Large intestine (tissue), 3 donors: Measurements from ENCODE around the gene ODF2L. TPM values are rescaled to one million over a fixed set of nuclear protein-coding genes. Genes with fewer than 3 reads are reported as not detected.

Source experiments
- DNase-seq, 2 donors: peaks; one replicate each; pipeline versions ENCODE4 v3.0.0 to v3.0.0-alpha.2; 2013
- H3K27ac ChIP-seq: one replicate; pipeline ENCODE4 v1.5.1; 2013; ENCODE audit warnings: low read length
- H3K27me3 ChIP-seq: 2 replicates; pipeline ENCODE4 v1.6.1; 2013; ENCODE audit warnings: low read length; ENCODE audit not compliant: control insufficient read depth, insufficient read depth
- H3K36me3 ChIP-seq: 2 replicates; pipeline ENCODE4 v1.6.1; 2013; ENCODE audit warnings: low read length; ENCODE audit not compliant: control insufficient read depth, insufficient read depth
- H3K4me1 ChIP-seq: one replicate; pipeline ENCODE4 v1.6.1; 2013; ENCODE audit warnings: low read length; ENCODE audit not compliant: control insufficient read depth, insufficient read depth
- H3K4me3 ChIP-seq: one replicate; pipeline ENCODE4 v1.5.1; 2013; ENCODE audit warnings: low read length
- H3K9me3 ChIP-seq: one replicate; pipeline ENCODE4 v1.6.1; 2013; ENCODE audit warnings: mild to moderate bottlenecking, low read depth, low read length, moderate library complexity; ENCODE audit not compliant: control insufficient read depth
- WGBS: methylation state at CpG from one replicate; pipeline ENCODE4 v1.1.5; 2013; ENCODE audit warnings: low lambda C conversion rate; ENCODE audit not compliant: insufficient coverage; 5-methylcytosine and 5-hydroxymethylcytosine counted together
- polyA plus RNA-seq: library from polyadenylated mRNA; unstranded; fragments of 120-200 nt; gene quantifications from one replicate; pipeline ENCODE4 v1.2.1, GENCODE V29; 2013

The ODF2L gene
- polyA plus RNA-seq, 1 donor, result 43.4 TPM

DNA sequence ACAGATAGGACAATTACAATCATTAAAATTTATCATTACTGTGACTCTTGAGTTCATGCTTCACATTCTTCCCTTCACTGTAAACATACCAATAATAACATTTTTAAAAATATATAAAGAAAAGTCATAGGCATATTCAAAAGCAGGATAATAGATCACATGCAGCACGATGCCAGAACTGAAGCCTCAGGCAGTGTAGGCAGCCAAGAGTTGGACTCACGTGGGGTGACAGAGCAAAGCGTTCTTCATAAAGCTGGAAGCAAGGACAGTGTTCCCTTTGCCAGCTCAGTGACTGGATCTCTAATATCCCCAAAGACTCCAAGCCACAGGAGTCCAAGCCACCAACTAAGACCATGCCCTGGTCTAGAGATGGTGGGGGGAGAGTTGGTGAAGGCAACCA lies 77.7 kb downstream of the ODF2L start:
- Histone ChIP-seq H3K27ac (no peak overlapping the region), H3K4me3 (no peak overlapping the region), H3K27me3 (no peaks in the 10 kb centered on the region), H3K9me3 (no peaks in the 10 kb centered on the region), H3K4me1 (no peaks in the 10 kb centered on the region), H3K36me3 (no peaks in the 10 kb centered on the region)
- DNase-seq, result no peak
- WGBS, result no CpG with 5 or more reads among the region's 3 CpGs

DNA sequence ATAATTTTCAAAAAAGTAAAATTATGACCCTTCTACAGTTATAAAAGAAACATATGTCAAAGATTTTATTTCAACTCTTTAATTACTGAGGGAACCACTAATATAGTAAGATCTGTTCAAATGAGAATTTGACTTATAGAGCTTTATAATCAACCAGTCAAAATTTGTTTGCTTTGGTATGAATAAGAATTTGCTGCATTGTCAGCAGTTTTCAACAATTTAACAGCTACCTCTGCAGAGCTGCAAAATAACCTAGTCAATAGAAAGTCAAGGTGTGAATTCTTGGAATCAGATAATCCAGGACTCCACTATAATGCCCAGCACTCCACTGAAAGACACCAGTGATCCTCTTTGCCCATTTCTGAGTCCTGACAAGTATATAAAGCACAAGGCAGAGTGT lies 78.2 kb downstream of the ODF2L start:
- Histone ChIP-seq H3K4me3 (no peak overlapping the region), H3K36me3 (no peaks in the 10 kb centered on the region), H3K9me3 (no peaks in the 10 kb centered on the region), H3K4me1 (no peaks in the 10 kb centered on the region), H3K27ac (no peak overlapping the region), H3K27me3 (no peaks in the 10 kb centered on the region)
- DNase-seq, result no peak

DNA sequence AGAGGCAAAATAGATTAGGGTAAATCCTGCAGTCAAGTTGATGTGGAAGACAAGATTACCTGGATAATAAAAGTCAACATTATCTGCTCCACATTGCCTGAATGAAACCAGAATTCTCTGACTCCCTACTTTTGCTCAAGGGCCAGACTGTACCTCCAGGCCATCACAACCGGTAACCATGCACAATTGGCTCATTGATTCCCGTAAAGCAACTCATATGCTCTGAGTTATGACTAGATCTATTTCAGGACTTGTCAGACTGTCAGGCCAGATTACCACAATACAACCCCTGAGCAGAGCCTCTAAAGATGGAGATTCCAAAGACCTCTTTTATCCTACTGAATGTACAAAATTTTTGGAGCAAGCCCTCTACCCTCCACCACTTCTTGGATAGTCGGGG lies 90.4 kb downstream of the ODF2L start:
- WGBS, result no CpG with 5 or more reads among the region's 3 CpGs
- H3K4me3 ChIP-seq, result no peak overlapping the region
- no peaks in the 10 kb centered on the region for H3K27me3 ChIP-seq
- H3K9me3 ChIP-seq, result no peaks in the 10 kb centered on the region
- DNase-seq, result no peak
- no peaks in the 10 kb centered on the region for H3K4me1 ChIP-seq
- no peak overlapping the region for H3K27ac ChIP-seq
- no peaks in the 10 kb centered on the region for H3K36me3 ChIP-seq

- no peak for DNase-seq
- Histone ChIP-seq H3K9me3 (no peaks in the 10 kb centered on the region), H3K27ac (no peak overlapping the region), H3K27me3 (no peaks in the 10 kb centered on the region), H3K36me3 (no peaks in the 10 kb centered on the region), H3K4me1 (no peaks in the 10 kb centered on the region), H3K4me3 (no peak overlapping the region)
- WGBS, result no CpG with 5 or more reads among the region's 1 CpG
These were observed 93.0 kb downstream of the ODF2L start for GRCh38 chr1:86303041-86303690.

Other genes with a start within 250 kb of the ODF2L start
- 1.6 TPM for gene COL24A1, start 239.6 kb downstream of the ODF2L start, polyA plus RNA-seq
- gene CLCA2, start 27.8 kb upstream of the ODF2L start, polyA plus RNA-seq, result 1.0 TPM
- gene CLCA1, start 72.6 kb upstream of the ODF2L start, polyA plus RNA-seq, result 2,132 TPM
- gene CLCA4, start 150.8 kb upstream of the ODF2L start, polyA plus RNA-seq, result 0.04 TPM